CD4-positive, alpha-beta T cell treated with Interferon gamma for 1 hour (primary cell): ENCODE measurements around the gene SS18L1.

ENCODE experiments used
- DNase-seq: peaks from one replicate; pipeline ENCODE4 v3.0.0-alpha.2; 2020

The SS18L1 gene

GRCh38 chr20:62158088-62158400, 14.5 kb downstream of the SS18L1 start:
- DNase-seq: no peak

- no peak for DNase-seq
These were observed 15.0 kb downstream of the SS18L1 start for GRCh38 chr20:62158541-62158940.

GRCh38 chr20:62159052-62159451, 15.5 kb downstream of the SS18L1 start:
- no peak for DNase-seq

GRCh38 chr20:62159839-62160238, 16.3 kb downstream of the SS18L1 start:
- DNase-seq: no peak

GRCh38 chr20:62160253-62160652, 16.7 kb downstream of the SS18L1 start:
- DNase-seq: no peak

- no peak for DNase-seq
These were observed 17.3 kb downstream of the SS18L1 start for GRCh38 chr20:62160876-62161275.

- DNase-seq: no peak
These were observed 17.8 kb downstream of the SS18L1 start for GRCh38 chr20:62161347-62161746.

GRCh38 chr20:62162765-62163484, 19.4 kb downstream of the SS18L1 start:
- DNase-seq: no peak

- no peak for DNase-seq
These were observed 19.9 kb downstream of the SS18L1 start for GRCh38 chr20:62163485-62163865.

GRCh38 chr20:62163986-62164762, 20.6 kb downstream of the SS18L1 start:
- DNase-seq: no peak

- DNase-seq: no peak
These were observed 21.6 kb downstream of the SS18L1 start for GRCh38 chr20:62164879-62165761.

GRCh38 chr20:62165762-62166399, 22.3 kb downstream of the SS18L1 start:
- no peak for DNase-seq

- no peak for DNase-seq
These were observed 23.9 kb downstream of the SS18L1 start for GRCh38 chr20:62167474-62167873.

- DNase-seq: no peak
These were observed 24.5 kb downstream of the SS18L1 start for GRCh38 chr20:62168061-62168460.

- DNase-seq: no peak
These were observed 25.4 kb downstream of the SS18L1 start for GRCh38 chr20:62168890-62169435.

- no peak for DNase-seq
These were observed 27.0 kb downstream of the SS18L1 start for GRCh38 chr20:62170536-62170935.

GRCh38 chr20:62171245-62171644, 27.7 kb downstream of the SS18L1 start:
- no peak for DNase-seq

- DNase-seq: no peak
These were observed 29.1 kb downstream of the SS18L1 start for GRCh38 chr20:62172666-62173065.

- DNase-seq: no peak
These were observed 30.6 kb downstream of the SS18L1 start for GRCh38 chr20:62174021-62174804.

- DNase-seq: no peak
These were observed 31.5 kb downstream of the SS18L1 start for GRCh38 chr20:62174870-62175624.

- no peak for DNase-seq
These were observed 32.1 kb downstream of the SS18L1 start for GRCh38 chr20:62175711-62176110.
